ENCODE measurements around the gene NRXN2.
A peak's percentile ranks its signal among the peaks of the same experiment; 100 is the strongest.

NRXN2 gene

GRCh38 chr11:64758330-64759079, 35.5 kb upstream of the NRXN2 start:
- no peak for DNase-seq

GRCh38 chr11:64757549-64758329, 34.7 kb upstream of the NRXN2 start:
- no peak for DNase-seq

GRCh38 chr11:64755681-64756361, 32.8 kb upstream of the NRXN2 start:
- no peak for DNase-seq

- DNase-seq = no peak
Observed at GRCh38 chr11:64754919-64755662, 32.1 kb upstream of the NRXN2 start.

GRCh38 chr11:64754124-64754918, 31.3 kb upstream of the NRXN2 start:
- no peak for DNase-seq

GRCh38 chr11:64753380-64754123, 30.6 kb upstream of the NRXN2 start:
- no peak for DNase-seq

- no peak for DNase-seq
Observed at GRCh38 chr11:64753019-64753379, 30.0 kb upstream of the NRXN2 start.

GRCh38 chr11:64752175-64752970, 29.4 kb upstream of the NRXN2 start:
- DNase-seq = no peak

GRCh38 chr11:64751580-64751979, 28.6 kb upstream of the NRXN2 start:
- DNase-seq = no peak

GRCh38 chr11:64751136-64751535, 28.1 kb upstream of the NRXN2 start:
- no peak for DNase-seq

GRCh38 chr11:64750361-64751054, 27.5 kb upstream of the NRXN2 start:
- DNase-seq = no peak

GRCh38 chr11:64747961-64748665, 25.1 kb upstream of the NRXN2 start:
- DNase-seq = no peak

- no peak for DNase-seq
Observed at GRCh38 chr11:64746486-64746885, 23.5 kb upstream of the NRXN2 start.

GRCh38 chr11:64745521-64746328, 22.7 kb upstream of the NRXN2 start:
- DNase-seq = peak; percentile 89

GRCh38 chr11:64745189-64745520, 22.2 kb upstream of the NRXN2 start:
- DNase-seq = peak; percentile 84

- peak; percentile 47 for DNase-seq
Observed at GRCh38 chr11:64744544-64745188, 21.7 kb upstream of the NRXN2 start.

GRCh38 chr11:64743591-64744543, 20.9 kb upstream of the NRXN2 start, which contains the start of gene RASGRP2:
Gene RASGRP2 (minus strand): TSS chr11:64744142. CDS start chr11:64742866, 1,276 bp downstream.
- DNase-seq = peak; percentile 80

All from femur (tissue), 1 donor.